Activated naive CD4-positive, alpha-beta T cell treated with anti-CD3 and anti-CD28 coated beads, Interleukin-2, amount 10 ng/mL, durations not matched to agents 7 days and 5 days (primary cell): Measurements from ENCODE around the gene RHBDL2.
"Not testable (repeated sequence)": the region's sequence is repeated elsewhere in the genome, so short reads cannot be mapped to it uniquely, and the experiment has no call there.

ENCODE experiments used
- CTCF ChIA-PET: fragments of 350-600 bp; sonication (Branson Sonifier 250); formaldehyde crosslinking; loops from one replicate; lab custom pipeline; 2021; ENCODE audit warnings: antibody characterized with exemption; lab: Charles Lee
- DNase-seq: peaks from one replicate; pipeline ENCODE4 v3.0.0-alpha.2; 2020
- H3K27ac Mint-ChIP-seq: one replicate; pipeline ENCODE4 v1.8.0; 2021; ENCODE audit warnings: mild to moderate bottlenecking, moderate library complexity, mixed read lengths
- H3K27me3 Mint-ChIP-seq: one replicate; pipeline ENCODE4 v1.8.0; 2021; ENCODE audit warnings: mild to moderate bottlenecking, mixed read lengths
- H3K36me3 Mint-ChIP-seq: one replicate; pipeline ENCODE4 v1.8.0; 2021; ENCODE audit warnings: mixed read lengths
- H3K4me1 Mint-ChIP-seq: one replicate; pipeline ENCODE4 v1.8.0; 2021; ENCODE audit warnings: mixed read lengths
- H3K4me3 Mint-ChIP-seq: one replicate; pipeline ENCODE4 v1.8.0; 2021; ENCODE audit warnings: mild to moderate bottlenecking, moderate library complexity, mixed read lengths
- H3K9me3 Mint-ChIP-seq: one replicate; pipeline ENCODE4 v1.8.0; 2021; ENCODE audit warnings: mixed read lengths

Gene RHBDL2, protein sequence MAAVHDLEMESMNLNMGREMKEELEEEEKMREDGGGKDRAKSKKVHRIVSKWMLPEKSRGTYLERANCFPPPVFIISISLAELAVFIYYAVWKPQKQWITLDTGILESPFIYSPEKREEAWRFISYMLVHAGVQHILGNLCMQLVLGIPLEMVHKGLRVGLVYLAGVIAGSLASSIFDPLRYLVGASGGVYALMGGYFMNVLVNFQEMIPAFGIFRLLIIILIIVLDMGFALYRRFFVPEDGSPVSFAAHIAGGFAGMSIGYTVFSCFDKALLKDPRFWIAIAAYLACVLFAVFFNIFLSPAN

GRCh38 chr1:38941527-38942019 lies at the start of gene RHBDL2:
Gene RHBDL2, minus strand, starts transcription at chr1:38941830. Its CDS starts 22,618 bp downstream, at chr1:38919212.
- Mint-ChIP-seq H3K27ac (no peak within 1 kb of the TSS), H3K9me3 (no peaks in the 10 kb centered on the region), H3K27me3 (peaks cover 25% of the 10 kb centered on the region), H3K4me1 (peaks cover 5% of the 10 kb centered on the region), H3K36me3 (no peaks in the 10 kb centered on the region), H3K4me3 (no peak within 1 kb of the TSS)
- CTCF ChIA-PET: no interaction called here
- no peak for DNase-seq

GRCh38 chr1:38990738-38991637 lies 49.4 kb upstream of the RHBDL2 start, which contains the start of gene AKIRIN1:
Gene AKIRIN1, plus strand, starts transcription at chr1:38991276. Its CDS starts 105 bp downstream, at chr1:38991381.
- H3K36me3 Mint-ChIP-seq: peaks cover 33% of the 10 kb centered on the region
- no peaks in the 10 kb centered on the region for H3K9me3 Mint-ChIP-seq
- H3K27me3 Mint-ChIP-seq: peaks cover 4% of the 10 kb centered on the region
- peak within 1 kb of the TSS; percentile 85 for H3K4me3 Mint-ChIP-seq
- peak; percentile 96 for DNase-seq
- CTCF ChIA-PET: interaction anchor here (0.8 kb wide), 1 partner anchor 101 kb away, joined by 3 read pairs; no protein-coding TSS in a partner anchor
- peaks cover 50% of the 10 kb centered on the region for H3K4me1 Mint-ChIP-seq
- H3K27ac Mint-ChIP-seq: peak within 1 kb of the TSS; percentile 82

- Mint-ChIP-seq H3K4me3 (peak overlapping the region; percentile 85), H3K27ac (peak overlapping the region; percentile 82), H3K27me3 (peaks cover 4% of the 10 kb centered on the region), H3K4me1 (peaks cover 44% of the 10 kb centered on the region), H3K9me3 (no peaks in the 10 kb centered on the region), H3K36me3 (peaks cover 29% of the 10 kb centered on the region)
- CTCF ChIA-PET: interaction anchor here (0.5 to 0.8 kb wide), 2 partner anchors 101 to 1093 kb away, joined by 3 read pairs; no protein-coding TSS in a partner anchor
- DNase-seq: no peak
Observed at GRCh38 chr1:38990386-38990737, 48.7 kb upstream of the RHBDL2 start.

GRCh38 chr1:38989979-38990378 lies 48.3 kb upstream of the RHBDL2 start:
- H3K27ac Mint-ChIP-seq: peak overlapping the region; percentile 82
- H3K9me3 Mint-ChIP-seq: no peaks in the 10 kb centered on the region
- peaks cover 25% of the 10 kb centered on the region for H3K36me3 Mint-ChIP-seq
- DNase-seq: no peak
- H3K4me3 Mint-ChIP-seq: peak overlapping the region; percentile 85
- CTCF ChIA-PET: interaction anchor here (0.5 to 1.8 kb wide), 3 partner anchors 102 to 1093 kb away, joined by 3 to 11 read pairs (median 3); no protein-coding TSS in a partner anchor
- peaks cover 4% of the 10 kb centered on the region for H3K27me3 Mint-ChIP-seq
- peaks cover 40% of the 10 kb centered on the region for H3K4me1 Mint-ChIP-seq

DNA sequence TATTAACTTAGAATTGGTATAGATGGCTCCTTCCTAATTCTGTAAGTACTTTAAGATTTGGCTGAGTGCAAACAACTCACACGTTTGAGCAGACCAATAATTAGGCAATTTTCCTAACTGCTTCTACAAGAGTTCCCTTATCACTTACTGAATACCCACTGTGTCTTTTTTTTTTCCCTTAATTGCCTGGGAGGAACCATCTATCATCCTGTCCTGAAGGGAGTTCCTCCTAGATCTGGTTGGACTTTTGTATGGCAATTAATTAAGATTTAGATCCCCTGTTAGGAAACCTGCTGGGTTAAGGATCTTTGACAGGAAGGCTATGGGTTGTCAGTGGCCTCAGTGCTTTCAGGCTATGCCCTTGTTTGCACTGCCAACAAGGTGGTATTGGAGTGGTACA lies 37.8 kb upstream of the RHBDL2 start:
- H3K4me3 Mint-ChIP-seq, CTCF ChIA-PET, DNase-seq: not testable (repeated sequence)
- peak overlapping the region; percentile 49 for H3K27ac Mint-ChIP-seq
- peaks cover 19% of the 10 kb centered on the region for H3K36me3 Mint-ChIP-seq
- peaks cover 23% of the 10 kb centered on the region for H3K4me1 Mint-ChIP-seq
- peaks cover 11% of the 10 kb centered on the region for H3K9me3 Mint-ChIP-seq
- peaks cover 16% of the 10 kb centered on the region for H3K27me3 Mint-ChIP-seq

DNA sequence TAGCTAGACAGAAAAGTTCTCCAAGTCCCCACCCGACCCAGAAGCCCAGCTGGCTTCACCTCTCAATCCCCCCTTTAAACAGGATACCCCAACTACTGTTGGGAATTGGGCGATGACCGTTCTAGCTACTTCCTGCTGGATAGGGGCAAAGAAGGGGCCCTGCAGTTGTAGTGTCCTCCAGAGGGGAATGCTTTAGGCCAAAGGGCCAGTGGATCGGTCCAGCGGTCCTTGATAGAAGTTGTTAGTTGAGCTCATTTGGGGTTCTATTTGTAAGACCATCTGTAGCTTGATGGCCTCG lies 36.6 kb upstream of the RHBDL2 start:
- CTCF ChIA-PET: interaction anchor here (0.8 kb wide), 1 partner anchor 9 kb away, joined by 4 read pairs; no protein-coding TSS in a partner anchor
- H3K4me3 Mint-ChIP-seq: peak overlapping the region; percentile 53
- DNase-seq: peak; percentile 50

DNA sequence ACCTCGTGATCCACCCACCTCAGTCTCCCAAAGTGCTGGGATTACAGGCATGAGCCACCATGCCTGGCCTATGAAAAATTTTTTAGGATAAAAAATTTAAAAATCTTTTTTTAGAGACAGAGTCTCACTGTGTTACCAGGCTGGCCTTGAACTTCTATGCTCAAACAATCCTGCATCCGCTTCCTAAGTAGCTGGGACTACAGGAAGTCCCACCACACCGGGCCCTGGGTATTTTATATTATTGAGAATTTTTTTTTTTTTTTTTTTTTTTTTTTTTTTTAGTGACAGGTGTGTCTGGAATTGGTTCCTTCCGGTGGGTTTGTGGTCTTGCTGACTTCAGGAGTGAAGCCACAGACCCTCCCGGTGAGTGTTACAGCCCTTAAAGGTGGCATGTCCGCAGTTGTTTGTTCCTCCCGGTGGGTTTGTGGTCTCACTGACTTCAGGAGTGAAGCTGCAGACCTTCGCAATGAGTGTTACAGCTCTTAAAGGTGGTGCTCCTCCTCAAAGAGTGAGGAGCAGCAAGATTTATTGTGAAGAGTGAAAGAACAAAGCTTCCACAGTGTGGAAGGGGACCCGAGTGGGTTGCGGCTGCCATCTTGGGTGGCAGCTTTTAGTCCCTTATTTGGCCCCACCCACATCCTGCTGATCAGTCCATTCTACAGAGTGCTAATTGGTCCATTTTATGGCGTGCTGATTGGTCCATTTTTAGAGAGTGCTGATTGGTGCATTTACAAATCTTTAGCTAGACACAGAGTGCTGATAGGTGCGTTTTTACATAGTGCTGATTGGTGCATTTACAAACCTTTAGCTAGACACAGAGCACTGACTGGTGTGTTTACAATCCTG lies 36.0 kb upstream of the RHBDL2 start:
- peaks cover 30% of the 10 kb centered on the region for H3K4me1 Mint-ChIP-seq
- CTCF ChIA-PET: interaction anchor here (0.8 kb wide), 1 partner anchor 9 kb away, joined by 4 read pairs; no protein-coding TSS in a partner anchor
- peak; percentile 92 for DNase-seq
- H3K4me3 Mint-ChIP-seq: peak overlapping the region; percentile 53
- H3K27ac Mint-ChIP-seq: peak overlapping the region; percentile 97
- H3K9me3 Mint-ChIP-seq: peaks cover 11% of the 10 kb centered on the region
- peaks cover 15% of the 10 kb centered on the region for H3K27me3 Mint-ChIP-seq
- H3K36me3 Mint-ChIP-seq: peaks cover 19% of the 10 kb centered on the region

More for the DNA sequence above, 36.6 kb upstream of the RHBDL2 start:
- Mint-ChIP-seq H3K4me1 (peaks cover 25% of the 10 kb centered on the region), H3K36me3 (peaks cover 19% of the 10 kb centered on the region), H3K27me3 (peaks cover 15% of the 10 kb centered on the region), H3K9me3 (peaks cover 11% of the 10 kb centered on the region), H3K27ac (peak overlapping the region; percentile 97)

DNA sequence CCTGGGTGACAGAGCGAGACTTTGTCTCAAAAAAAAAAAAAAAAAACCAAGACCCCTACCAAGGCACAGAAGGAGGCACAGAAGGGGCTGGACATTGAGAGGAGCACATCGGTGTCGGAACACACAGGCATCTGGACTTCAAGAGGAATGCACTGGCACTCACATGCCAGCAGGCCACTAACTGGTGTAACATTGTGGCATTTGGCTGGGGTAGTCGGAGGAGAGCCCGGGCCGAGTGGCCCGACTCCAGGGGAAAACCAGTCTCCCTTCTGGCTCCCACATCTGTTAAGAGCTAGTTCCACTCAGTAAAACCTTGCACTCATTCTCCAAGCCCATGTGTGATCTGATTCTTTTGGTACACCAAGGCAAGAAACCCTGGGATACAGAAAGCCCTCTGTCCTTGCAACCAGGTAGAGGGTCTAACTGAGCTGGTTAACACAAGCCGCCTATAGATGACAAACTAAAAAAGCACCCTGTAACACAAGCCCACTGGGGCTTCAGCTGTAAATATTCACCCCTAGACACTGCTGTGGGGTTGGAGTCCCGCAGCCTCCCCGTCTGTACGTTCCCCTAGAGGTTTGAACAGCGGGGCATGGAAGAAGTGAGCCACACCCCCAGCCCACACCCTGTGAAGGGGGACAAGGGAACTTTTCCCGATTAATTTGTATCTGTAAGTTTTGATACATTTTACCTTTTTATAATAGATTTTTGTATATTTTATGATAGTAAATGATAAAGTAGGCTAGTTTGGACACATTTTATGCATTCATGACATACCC lies 32.2 kb upstream of the RHBDL2 start:
- Mint-ChIP-seq H3K27ac (no peak overlapping the region), H3K9me3 (peaks cover 7% of the 10 kb centered on the region), H3K27me3 (peaks cover 4% of the 10 kb centered on the region), H3K36me3 (peaks cover 10% of the 10 kb centered on the region), H3K4me3 (no peak overlapping the region), H3K4me1 (peaks cover 27% of the 10 kb centered on the region)
- CTCF ChIA-PET: no interaction called here
- no peak for DNase-seq

- H3K9me3 Mint-ChIP-seq, H3K36me3 Mint-ChIP-seq, CTCF ChIA-PET, H3K4me3 Mint-ChIP-seq, H3K27me3 Mint-ChIP-seq, H3K27ac Mint-ChIP-seq, DNase-seq: not testable (repeated sequence)
- peaks cover 22% of the 10 kb centered on the region for H3K4me1 Mint-ChIP-seq
Observed at GRCh38 chr1:38973145-38973544, 31.5 kb upstream of the RHBDL2 start.

DNA sequence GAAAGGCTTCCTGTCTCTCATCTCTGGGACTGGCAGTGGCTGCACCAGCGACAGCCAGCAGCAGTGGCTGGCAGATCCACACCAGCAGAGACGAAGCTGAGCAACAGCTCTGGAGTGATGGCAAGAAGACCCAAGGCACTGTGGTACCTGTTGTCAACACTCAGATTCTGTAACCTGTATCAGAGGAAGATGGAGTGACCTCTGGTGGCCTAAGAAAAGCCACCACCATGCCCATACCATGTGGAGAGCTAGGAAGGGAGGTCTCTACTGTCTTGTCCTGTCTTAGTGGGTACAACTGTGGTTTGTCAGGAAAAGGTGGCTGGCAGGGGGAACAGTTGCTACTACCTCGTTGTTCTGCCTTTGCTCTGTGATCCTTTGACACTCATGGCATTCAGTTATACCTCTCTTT lies 22.5 kb upstream of the RHBDL2 start:
- Mint-ChIP-seq H3K4me3 (no peak overlapping the region), H3K27ac (no peak overlapping the region), H3K4me1 (peaks cover 12% of the 10 kb centered on the region), H3K27me3 (peaks cover 5% of the 10 kb centered on the region), H3K9me3 (no peaks in the 10 kb centered on the region), H3K36me3 (no peaks in the 10 kb centered on the region)
- DNase-seq: peak; percentile 23
- CTCF ChIA-PET: interaction anchor here (0.6 to 1.1 kb wide), 2 partner anchors 11 to 29 kb away, joined by 3 read pairs; no protein-coding TSS in a partner anchor

DNA sequence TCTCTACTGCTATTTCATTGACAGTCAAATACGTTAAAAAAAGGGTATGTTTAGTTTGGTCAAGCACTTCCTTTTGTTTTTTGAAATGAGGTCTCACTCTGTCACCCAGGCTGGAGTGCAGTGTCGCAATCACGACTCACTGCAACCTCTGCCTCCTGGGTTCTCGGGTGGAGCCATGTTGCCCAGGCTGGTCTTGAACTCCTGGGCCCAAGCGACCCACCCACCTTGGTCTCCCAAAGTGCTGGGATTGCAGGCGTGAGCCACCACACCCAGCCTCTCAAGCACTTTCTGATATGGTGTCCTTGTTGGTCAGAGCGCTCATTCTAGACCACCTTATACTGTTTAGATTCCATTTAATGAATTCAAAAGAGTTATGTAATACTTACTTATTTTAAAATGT lies 20.9 kb upstream of the RHBDL2 start:
- no peak overlapping the region for H3K4me3 Mint-ChIP-seq
- no peak for DNase-seq
- H3K4me1 Mint-ChIP-seq: peaks cover 12% of the 10 kb centered on the region
- peaks cover 5% of the 10 kb centered on the region for H3K27me3 Mint-ChIP-seq
- no peaks in the 10 kb centered on the region for H3K9me3 Mint-ChIP-seq
- H3K27ac Mint-ChIP-seq: no peak overlapping the region
- CTCF ChIA-PET: no interaction called here
- no peaks in the 10 kb centered on the region for H3K36me3 Mint-ChIP-seq

- peaks cover 12% of the 10 kb centered on the region for H3K4me1 Mint-ChIP-seq
- H3K4me3 Mint-ChIP-seq: no peak overlapping the region
- no peaks in the 10 kb centered on the region for H3K9me3 Mint-ChIP-seq
- CTCF ChIA-PET: interaction anchor here (0.6 kb wide), 1 partner anchor 376 kb away, joined by 5 read pairs; no protein-coding TSS in a partner anchor
- DNase-seq: no peak
- H3K27ac Mint-ChIP-seq: no peak overlapping the region
- peaks cover 5% of the 10 kb centered on the region for H3K27me3 Mint-ChIP-seq
- no peaks in the 10 kb centered on the region for H3K36me3 Mint-ChIP-seq
Observed at GRCh38 chr1:38962113-38962512, 20.5 kb upstream of the RHBDL2 start.

GRCh38 chr1:38958967-38959366 lies 17.3 kb upstream of the RHBDL2 start:
- CTCF ChIA-PET: no interaction called here
- Mint-ChIP-seq H3K9me3 (no peaks in the 10 kb centered on the region), H3K36me3 (no peaks in the 10 kb centered on the region), H3K27ac (no peak overlapping the region), H3K27me3 (peaks cover 3% of the 10 kb centered on the region), H3K4me1 (peaks cover 10% of the 10 kb centered on the region), H3K4me3 (no peak overlapping the region)
- no peak for DNase-seq
